GM12801 (cell line): ENCODE results near the gene TMEM176B.

Experiments used
- TF ChIP-seq, protein P1 (sequence below): IDR thresholded peaks from one replicate; pipeline ENCODE4 v1.5.1; 2011; ENCODE audit warnings: control low read depth; ENCODE audit not compliant: insufficient read length; ENCODE audit errors: extremely low read depth

Gene TMEM176B

DNA sequence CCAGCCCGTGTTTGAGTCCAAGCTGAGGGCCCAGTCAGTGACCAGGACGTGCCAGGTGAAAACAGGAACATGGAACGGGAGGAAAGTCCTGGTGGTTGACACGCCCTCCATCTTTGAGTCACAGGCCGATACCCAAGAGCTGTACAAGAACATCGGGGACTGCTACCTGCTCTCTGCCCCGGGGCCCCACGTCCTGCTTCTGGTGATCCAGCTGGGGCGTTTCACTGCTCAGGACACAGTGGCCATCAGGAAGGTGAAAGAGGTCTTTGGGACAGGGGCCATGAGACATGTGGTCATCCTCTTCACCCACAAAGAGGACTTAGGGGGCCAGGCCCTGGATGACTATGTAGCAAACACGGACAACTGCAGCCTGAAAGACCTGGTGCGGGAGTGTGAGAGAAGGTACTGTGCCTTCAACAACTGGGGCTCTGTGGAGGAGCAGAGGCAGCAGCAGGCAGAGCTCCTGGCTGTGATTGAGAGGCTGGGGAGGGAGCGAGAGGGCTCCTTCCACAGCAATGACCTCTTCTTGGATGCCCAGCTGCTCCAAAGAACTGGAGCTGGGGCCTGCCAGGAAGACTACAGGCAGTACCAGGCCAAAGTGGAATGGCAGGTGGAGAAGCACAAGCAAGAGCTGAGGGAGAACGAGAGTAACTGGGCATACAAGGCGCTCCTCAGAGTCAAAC, 57.7 kb downstream of the TMEM176B start:
- TF ChIP-seq, protein P1, sequence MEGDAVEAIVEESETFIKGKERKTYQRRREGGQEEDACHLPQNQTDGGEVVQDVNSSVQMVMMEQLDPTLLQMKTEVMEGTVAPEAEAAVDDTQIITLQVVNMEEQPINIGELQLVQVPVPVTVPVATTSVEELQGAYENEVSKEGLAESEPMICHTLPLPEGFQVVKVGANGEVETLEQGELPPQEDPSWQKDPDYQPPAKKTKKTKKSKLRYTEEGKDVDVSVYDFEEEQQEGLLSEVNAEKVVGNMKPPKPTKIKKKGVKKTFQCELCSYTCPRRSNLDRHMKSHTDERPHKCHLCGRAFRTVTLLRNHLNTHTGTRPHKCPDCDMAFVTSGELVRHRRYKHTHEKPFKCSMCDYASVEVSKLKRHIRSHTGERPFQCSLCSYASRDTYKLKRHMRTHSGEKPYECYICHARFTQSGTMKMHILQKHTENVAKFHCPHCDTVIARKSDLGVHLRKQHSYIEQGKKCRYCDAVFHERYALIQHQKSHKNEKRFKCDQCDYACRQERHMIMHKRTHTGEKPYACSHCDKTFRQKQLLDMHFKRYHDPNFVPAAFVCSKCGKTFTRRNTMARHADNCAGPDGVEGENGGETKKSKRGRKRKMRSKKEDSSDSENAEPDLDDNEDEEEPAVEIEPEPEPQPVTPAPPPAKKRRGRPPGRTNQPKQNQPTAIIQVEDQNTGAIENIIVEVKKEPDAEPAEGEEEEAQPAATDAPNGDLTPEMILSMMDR, result no peak
